Measurements from ENCODE around the gene ABHD2.

ABHD2 gene

DNA sequence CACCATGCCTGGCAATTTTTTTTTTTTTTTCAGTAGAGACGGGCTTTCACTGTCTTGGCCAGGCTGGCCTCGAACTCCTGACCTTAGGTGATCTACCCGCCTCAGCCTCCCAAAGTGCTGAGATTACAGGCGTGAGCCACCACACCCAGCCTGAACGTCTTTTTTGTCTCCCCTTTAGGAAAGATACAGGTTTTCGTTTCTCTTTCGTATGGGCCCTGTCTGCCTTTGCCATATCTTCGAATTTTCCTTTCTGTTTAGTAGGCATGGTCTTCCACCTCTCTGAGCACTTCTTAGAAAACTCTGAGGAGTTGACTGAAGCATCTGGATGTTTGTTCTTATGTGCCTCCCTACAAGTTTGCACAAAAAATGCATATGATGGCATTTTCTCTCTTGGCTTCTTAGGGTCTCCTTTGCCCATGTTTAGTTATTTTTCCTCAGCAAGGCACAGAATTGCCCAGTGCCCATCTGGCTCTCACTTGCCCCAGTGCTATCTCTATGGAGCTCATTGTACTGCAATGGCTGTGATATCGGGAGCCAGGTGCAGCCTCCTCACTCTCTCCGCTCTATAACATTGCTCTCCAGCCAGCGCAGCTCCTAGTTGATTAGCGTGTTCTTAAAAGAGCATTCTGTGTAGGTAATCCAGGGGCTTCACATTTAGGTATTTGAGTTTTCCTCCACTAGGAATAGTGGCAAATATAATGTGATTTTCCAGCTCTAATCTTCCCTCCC lies 48.0 kb downstream of the ABHD2 start:
- Histone ChIP-seq H3K27ac (ENCODE audit: low read length) (no peak overlapping the region), H3K36me3 (replicated peaks; ENCODE audit: low read depth, low read length) (no peaks in the 10 kb centered on the region), H2AFZ (ENCODE audit: low read depth, low read length) (no peak overlapping the region), H3K9ac (ENCODE audit: low read length) (no peak overlapping the region), H3K4me1 (ENCODE audit: low read length) (no peaks in the 10 kb centered on the region), H4K20me1 (ENCODE audit: insufficient read depth, low read length) (no peaks in the 10 kb centered on the region), H3K27me3 (ENCODE audit: low read depth, low read length) (no peaks in the 10 kb centered on the region), H3K4me3 (ENCODE audit: low read length) (no peak overlapping the region), H3K4me2 (ENCODE audit: low read length) (no peak overlapping the region), H3K9me3 (ENCODE audit: insufficient read depth, low read length) (no peaks in the 10 kb centered on the region), H3K79me2 (ENCODE audit: low read length) (no peaks in the 10 kb centered on the region)
- TF ChIP-seq, protein P1, sequence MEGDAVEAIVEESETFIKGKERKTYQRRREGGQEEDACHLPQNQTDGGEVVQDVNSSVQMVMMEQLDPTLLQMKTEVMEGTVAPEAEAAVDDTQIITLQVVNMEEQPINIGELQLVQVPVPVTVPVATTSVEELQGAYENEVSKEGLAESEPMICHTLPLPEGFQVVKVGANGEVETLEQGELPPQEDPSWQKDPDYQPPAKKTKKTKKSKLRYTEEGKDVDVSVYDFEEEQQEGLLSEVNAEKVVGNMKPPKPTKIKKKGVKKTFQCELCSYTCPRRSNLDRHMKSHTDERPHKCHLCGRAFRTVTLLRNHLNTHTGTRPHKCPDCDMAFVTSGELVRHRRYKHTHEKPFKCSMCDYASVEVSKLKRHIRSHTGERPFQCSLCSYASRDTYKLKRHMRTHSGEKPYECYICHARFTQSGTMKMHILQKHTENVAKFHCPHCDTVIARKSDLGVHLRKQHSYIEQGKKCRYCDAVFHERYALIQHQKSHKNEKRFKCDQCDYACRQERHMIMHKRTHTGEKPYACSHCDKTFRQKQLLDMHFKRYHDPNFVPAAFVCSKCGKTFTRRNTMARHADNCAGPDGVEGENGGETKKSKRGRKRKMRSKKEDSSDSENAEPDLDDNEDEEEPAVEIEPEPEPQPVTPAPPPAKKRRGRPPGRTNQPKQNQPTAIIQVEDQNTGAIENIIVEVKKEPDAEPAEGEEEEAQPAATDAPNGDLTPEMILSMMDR (IDR thresholded peaks at IDR 0.05; ENCODE audit: low read depth, low read length), result no peak
- TF ChIP-seq EZH2phosphoT487 (IDR thresholded peaks at IDR 0.05; ENCODE audit: low read depth), result no peak

DNA sequence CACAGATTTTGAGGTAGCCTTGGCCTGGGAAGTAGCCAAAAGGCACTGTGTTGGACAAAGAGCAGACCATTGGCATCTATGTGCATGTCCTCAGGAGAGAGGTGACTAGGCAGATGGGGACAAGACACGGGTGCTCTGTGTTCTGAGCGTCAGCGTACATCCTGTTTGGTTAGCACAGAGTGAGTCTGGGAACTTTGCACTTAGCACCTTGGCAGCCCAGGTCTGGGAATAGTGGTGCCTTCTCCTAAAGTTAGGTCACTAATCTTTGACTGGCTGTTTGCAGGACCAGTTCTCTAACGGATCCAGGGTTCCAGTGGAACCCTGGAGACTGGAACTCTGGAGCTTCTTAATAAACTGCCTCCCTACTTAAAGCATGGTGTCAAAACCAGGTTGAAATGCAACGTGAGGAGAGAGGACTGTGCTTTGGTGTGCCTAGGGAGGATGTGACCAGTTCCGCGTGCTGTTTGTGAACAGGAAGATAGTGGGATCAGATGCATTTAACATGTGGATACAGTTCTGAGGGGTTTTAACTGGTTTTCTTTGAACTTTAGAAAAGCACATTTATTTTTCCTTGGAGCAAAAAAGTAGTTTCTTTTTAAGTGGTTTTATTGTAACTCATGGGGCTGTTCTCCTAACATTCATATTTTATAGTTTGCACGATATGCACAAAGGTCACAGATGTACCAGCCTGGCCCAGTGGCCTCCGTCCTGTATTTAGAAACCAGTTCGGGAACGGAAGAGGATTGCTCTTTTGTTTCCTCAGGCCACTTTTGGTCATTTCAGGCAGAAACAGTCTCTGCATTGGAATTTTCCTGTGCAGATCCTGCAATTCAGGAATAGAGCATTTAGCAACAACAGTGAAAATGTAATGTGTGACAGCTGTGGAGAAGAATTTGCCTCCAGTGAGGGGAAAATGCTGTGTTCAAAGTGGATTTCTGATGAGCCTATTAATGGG lies 48.8 kb downstream of the ABHD2 start:
- H3K79me2 ChIP-seq (ENCODE audit: low read length), result no peaks in the 10 kb centered on the region
- no peaks in the 10 kb centered on the region for H3K27me3 ChIP-seq (ENCODE audit: low read depth, low read length)
- no peaks in the 10 kb centered on the region for H4K20me1 ChIP-seq (ENCODE audit: insufficient read depth, low read length)
- H3K9me3 ChIP-seq (ENCODE audit: insufficient read depth, low read length), result no peaks in the 10 kb centered on the region
- H3K9ac ChIP-seq (ENCODE audit: low read length), result no peak overlapping the region
- no peak overlapping the region for H3K4me3 ChIP-seq (ENCODE audit: low read length)
- no peak overlapping the region for H3K4me2 ChIP-seq (ENCODE audit: low read length)
- TF ChIP-seq, protein P1 (IDR thresholded peaks at IDR 0.05; ENCODE audit: low read depth, low read length), result no peak
- TF ChIP-seq EZH2phosphoT487 (IDR thresholded peaks at IDR 0.05; ENCODE audit: low read depth), result no peak
- no peaks in the 10 kb centered on the region for H3K4me1 ChIP-seq (ENCODE audit: low read length)
- H2AFZ ChIP-seq (ENCODE audit: low read depth, low read length), result no peak overlapping the region
- no peak overlapping the region for H3K27ac ChIP-seq (ENCODE audit: low read length)
- H3K36me3 ChIP-seq (replicated peaks; ENCODE audit: low read depth, low read length), result no peaks in the 10 kb centered on the region

DNA sequence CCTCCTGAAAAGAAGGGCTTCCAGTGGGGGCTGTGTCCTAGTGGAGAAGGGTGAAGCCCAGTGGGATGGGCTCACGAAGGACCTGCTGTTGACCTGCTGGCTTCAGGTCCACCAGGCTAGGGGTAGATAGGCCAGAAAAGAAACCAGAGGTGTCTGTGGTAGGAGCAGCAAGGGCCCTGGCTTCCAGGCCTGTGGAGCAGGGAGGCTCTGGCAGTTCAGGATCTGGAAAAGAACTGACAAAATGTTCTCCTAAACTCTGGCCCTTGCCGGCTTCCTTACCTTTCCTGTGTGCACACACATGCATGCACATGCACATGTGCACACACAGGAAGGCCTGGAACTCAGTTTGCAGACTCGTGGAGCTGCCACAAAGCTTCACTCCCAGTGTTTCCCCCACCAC lies 49.7 kb downstream of the ABHD2 start:
- no peak overlapping the region for H2AFZ ChIP-seq (ENCODE audit: low read depth, low read length)
- H3K79me2 ChIP-seq (ENCODE audit: low read length), result no peaks in the 10 kb centered on the region
- H3K27me3 ChIP-seq (ENCODE audit: low read depth, low read length), result no peaks in the 10 kb centered on the region
- H3K4me1 ChIP-seq (ENCODE audit: low read length), result no peaks in the 10 kb centered on the region
- no peak overlapping the region for H3K9ac ChIP-seq (ENCODE audit: low read length)
- H4K20me1 ChIP-seq (ENCODE audit: insufficient read depth, low read length), result no peaks in the 10 kb centered on the region
- TF ChIP-seq EZH2phosphoT487 (IDR thresholded peaks at IDR 0.05; ENCODE audit: low read depth), result no peak
- TF ChIP-seq, protein P1 (IDR thresholded peaks at IDR 0.05; ENCODE audit: low read depth, low read length), result no peak
- H3K9me3 ChIP-seq (ENCODE audit: insufficient read depth, low read length), result no peaks in the 10 kb centered on the region
- H3K4me3 ChIP-seq (ENCODE audit: low read length), result no peak overlapping the region
- no peaks in the 10 kb centered on the region for H3K36me3 ChIP-seq (replicated peaks; ENCODE audit: low read depth, low read length)
- H3K4me2 ChIP-seq (ENCODE audit: low read length), result no peak overlapping the region
- H3K27ac ChIP-seq (ENCODE audit: low read length), result no peak overlapping the region

DNA sequence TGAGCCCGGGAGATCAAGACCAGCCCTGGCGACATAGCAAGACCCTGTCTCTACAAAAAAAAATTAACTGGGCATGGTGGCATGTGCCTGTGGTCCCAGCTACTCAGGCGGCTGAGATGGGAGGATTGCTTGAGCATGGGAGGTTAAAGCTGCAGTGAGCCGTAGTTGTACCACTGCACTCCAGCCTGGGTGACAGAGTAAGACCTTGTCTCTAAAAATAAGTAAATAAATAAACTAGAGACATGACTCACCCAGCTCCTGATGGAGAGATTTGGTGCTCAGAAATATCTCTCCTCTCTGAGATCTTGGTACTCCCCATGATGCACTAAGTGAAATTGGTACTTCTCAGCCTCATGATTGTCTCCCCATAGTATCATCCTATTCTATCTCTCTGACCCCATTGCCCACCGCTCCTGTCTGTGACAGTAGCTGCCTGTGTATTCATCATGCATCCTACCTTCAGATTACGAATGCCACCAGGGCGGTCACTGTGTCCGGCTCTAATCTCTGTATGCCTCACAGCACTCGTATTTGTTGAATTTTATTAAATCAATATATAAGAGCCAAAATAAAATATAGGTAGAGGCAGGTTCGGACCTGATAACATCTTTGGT lies 50.9 kb downstream of the ABHD2 start:
- Histone ChIP-seq H4K20me1 (ENCODE audit: insufficient read depth, low read length) (no peaks in the 10 kb centered on the region), H3K27me3 (ENCODE audit: low read depth, low read length) (no peaks in the 10 kb centered on the region), H3K36me3 (replicated peaks; ENCODE audit: low read depth, low read length) (no peaks in the 10 kb centered on the region), H2AFZ (ENCODE audit: low read depth, low read length) (no peak overlapping the region), H3K79me2 (ENCODE audit: low read length) (no peaks in the 10 kb centered on the region), H3K9ac (ENCODE audit: low read length) (no peak overlapping the region), H3K4me2 (ENCODE audit: low read length) (no peak overlapping the region), H3K4me3 (ENCODE audit: low read length) (no peak overlapping the region), H3K9me3 (ENCODE audit: insufficient read depth, low read length) (no peaks in the 10 kb centered on the region), H3K27ac (ENCODE audit: low read length) (no peak overlapping the region), H3K4me1 (ENCODE audit: low read length) (peaks cover 6% of the 10 kb centered on the region)
- TF ChIP-seq, protein P1 (IDR thresholded peaks at IDR 0.05; ENCODE audit: low read depth, low read length), result no peak
- no peak for TF ChIP-seq EZH2phosphoT487 (IDR thresholded peaks at IDR 0.05; ENCODE audit: low read depth)

Measured in OCI-LY3 (cell line).